Left hindlimb (tissue), 1 donor: ENCODE results near the gene RASA2.
A peak's percentile ranks its signal among the peaks of the same experiment; 100 is the strongest.
"Not testable (repeated sequence)": the region's sequence is repeated elsewhere in the genome, so short reads cannot be mapped to it uniquely, and the experiment has no call there.

Source experiments
- DNase-seq: peaks from one replicate; pipeline ENCODE4 v3.0.0-alpha.2; 2018

The RASA2 gene

DNA sequence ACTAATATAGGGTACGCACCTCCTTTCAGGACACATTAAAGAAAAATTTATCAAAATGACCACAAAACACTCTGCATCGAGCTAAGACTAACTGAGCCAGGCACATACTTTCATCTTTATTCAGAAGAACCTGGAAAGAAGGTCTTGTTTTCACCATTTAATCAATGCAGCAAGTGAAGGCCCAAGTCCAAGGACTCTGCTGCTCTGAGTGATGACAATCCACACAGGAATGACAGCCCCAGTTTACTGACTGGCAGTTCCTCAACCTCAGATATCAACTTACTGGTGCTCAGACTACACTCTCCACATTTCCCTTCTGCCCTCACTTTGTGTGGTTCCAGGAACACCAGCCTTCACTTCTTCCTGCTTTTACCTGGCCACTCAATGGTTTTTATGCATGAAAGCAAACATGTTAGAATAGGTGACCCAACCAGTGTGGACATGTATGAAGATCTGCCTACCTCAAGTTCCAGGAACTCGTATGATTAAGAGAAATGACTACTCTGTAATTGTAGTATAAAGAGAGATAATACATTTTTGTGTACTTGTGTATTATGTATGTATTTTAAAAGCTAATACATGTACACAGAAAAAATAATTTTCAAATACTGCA lies 29.1 kb upstream of the RASA2 start:
- no peak for DNase-seq

DNA sequence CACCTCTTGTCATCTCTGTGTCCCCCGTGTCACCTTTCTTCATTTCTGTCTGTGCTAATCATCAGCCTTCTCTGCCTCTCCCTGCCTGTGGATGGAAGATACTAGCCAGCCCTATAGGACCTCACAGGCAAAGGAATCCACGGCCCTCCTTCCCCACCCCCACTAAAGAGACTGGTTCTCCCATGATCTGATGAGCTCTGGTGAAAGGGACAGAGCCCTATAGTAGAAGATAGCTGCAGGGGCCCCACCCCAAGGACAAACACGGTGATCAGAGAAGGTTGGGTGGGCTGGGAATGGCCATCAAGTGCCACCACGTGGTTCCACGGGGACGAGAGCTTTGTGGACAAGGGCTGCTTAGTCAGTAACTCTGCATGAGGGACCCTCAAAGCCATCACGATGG lies 27.8 kb upstream of the RASA2 start:
- DNase-seq = no peak

DNA sequence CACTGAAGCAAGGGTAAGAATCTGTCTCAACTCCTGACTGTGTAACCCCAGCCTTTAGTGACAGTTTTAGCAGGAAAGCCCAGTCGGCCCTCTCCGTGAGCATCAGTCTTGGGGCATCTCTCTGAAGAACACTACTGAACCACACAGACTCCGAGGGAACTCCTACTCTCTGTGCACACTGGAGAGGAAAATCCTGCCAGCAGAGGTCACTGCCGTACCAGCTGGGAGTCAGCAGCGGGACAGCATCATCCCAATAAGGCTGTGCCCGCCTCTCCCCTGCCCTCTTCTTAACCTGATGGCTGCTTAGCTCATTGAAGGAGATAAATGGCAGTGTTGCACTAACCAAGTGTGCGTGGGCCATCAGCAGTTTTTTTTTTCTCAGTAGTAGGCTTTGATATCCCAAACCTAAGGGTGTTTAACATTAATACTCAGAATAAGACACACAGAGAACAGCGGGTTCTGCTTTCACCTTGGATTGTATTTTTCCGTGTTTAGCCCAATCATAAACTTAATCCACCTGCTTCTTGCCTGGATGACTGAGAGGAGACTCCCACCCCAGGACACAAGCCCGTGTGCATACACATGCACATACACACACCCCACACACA lies 26.6 kb upstream of the RASA2 start:
- peak; percentile 87 for DNase-seq

DNA sequence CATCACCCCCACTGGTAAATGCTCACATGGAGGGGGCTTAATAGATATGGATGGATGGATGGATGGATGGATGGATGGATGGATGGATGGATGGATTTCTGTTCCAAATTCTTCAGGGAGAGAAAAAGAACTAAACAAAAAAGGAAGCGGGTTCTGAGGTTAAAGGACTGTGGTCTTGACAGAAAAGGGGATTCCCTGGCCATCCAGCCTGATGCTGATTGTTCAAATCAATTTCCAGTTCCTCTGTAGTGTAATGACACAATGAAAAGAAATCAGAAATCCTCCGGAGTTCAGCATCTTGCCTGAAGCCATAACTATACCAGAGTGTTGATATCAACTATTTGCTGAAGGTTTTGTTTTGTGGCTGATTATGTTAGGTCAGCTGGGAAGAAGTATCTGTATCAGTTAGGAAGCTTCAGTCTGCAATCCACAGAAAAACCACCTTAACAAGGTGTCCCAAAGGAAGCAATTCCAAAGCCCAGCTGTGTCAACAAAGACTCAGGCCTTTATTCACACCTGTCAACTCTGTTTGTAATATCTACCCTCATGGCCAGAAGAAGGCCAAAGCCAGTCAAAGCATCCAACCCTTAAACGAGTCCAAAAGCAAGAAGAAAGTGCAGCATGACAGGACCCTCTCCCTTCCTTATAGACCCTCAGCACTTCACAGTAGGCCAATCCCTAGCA lies 24.5 kb upstream of the RASA2 start:
- no peak for DNase-seq

DNA sequence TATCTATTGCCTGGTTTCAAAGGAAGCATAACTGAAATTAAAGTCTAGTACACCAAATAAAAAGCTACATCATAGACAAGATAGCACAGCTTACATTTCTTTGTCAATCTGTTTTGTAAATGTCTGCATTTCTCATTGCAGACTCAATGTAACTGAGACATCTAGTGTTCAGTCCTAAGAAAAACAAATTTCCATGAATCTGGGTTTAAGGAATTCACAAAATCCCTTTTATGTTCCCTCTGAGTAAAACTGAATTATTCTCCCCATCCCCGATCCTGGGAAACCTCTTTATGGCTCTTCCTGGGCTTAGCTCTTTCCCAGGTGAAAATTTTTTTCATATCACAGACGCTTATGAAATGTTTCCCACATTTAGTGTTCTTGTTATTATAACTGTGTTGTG lies 21.6 kb upstream of the RASA2 start:
- no peak for DNase-seq

DNA sequence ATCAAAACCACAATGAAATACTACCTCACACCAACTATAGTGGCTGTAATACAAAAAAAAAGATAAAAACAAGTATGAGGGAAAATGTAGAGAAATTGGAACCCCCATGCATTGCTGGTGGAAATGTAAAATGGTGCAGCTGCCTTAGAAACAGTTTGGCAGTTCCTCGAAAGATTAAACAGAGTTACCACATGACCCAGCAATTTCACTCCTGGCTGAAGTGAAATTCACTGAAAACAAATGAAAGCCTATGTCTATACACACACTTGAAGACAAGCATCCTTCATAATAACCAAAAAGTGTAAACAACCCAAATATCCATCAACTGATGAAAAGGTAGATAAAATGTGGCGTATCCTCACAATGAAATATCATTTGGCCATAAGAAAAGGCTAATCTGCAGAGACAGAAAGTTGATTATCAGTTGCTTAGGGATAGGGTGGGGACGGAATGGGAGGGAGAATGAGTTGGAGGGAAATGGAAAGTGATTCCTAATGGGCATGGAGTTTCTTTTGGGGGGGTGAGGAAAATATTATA lies 20.1 kb upstream of the RASA2 start:
- no peak for DNase-seq

DNA sequence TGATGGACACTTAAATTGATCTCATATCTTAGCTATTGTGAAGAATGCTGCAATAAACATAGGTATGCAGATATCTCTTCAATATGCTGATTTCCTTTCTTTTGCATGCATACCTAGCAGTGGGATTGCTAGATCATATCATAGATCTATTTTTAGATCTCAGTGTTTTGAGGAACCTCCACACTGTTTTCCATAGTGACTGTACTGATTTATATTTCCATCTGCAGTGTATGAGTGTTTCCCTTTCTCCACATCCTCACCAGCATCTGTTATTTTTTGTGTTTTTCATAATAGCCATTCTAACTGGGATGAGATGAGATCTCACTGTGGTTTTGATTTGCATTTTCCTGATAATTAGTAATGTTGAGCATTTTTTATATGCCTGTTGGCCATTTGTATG lies 17.1 kb upstream of the RASA2 start:
- no peak for DNase-seq

DNA sequence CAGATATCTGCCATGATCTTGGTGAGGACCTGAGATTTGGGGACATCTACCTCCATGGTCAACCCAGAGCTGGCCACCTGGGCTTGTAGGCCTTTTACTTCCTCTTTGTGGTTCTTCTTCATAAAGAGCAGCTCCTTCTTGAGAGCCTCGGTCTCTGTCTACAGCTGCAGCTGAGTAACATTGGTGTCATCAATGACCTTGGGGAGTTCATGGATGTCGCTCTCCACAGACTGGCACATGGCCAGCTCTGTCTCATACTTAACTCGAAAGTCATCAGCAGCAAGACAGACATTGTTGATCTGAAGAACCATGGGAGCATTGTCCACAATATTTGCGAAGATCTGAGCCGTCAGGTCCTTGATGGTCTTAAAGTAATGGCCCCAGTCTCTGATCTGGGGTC lies 15.7 kb upstream of the RASA2 start:
- no peak for DNase-seq

DNA sequence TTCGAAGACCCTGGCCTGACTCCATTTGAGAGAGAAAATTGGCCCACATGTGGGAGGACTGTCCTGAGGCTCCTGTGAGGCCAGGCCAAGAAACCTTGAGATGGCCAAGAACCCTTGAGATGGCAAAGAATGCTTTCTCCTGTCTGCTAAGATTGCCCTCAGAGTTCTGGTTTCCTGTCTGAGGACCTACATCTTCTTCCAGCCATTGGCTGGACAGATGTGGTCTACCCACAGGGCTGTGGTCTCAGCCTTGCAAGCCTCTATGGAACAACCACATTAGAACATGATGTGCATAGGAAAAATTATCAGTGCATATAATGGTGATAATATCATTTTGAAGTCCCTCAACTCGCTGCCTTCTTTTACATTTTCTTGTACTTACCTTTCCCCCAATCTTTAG lies 10.8 kb upstream of the RASA2 start:
- DNase-seq = no peak

DNA sequence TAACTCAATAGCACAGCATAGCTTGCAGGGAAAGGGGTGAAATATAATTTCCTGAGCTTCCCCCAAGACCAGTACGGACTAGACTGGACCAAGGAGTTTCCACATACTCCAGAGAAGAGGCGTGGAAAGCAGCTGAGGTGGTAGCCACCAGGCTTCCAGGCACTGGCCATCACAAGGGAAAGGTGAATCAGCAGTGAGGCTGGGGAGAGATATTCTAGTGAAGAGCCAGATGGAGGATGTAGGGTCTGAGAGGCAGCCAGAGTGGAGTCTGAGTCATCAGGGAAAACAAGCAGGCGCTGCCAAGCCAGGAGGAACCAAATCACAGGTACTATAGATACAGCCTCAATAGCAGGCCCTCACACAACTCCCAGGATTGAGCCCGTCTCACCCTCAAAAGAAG lies 9.6 kb upstream of the RASA2 start:
- DNase-seq = no peak

DNA sequence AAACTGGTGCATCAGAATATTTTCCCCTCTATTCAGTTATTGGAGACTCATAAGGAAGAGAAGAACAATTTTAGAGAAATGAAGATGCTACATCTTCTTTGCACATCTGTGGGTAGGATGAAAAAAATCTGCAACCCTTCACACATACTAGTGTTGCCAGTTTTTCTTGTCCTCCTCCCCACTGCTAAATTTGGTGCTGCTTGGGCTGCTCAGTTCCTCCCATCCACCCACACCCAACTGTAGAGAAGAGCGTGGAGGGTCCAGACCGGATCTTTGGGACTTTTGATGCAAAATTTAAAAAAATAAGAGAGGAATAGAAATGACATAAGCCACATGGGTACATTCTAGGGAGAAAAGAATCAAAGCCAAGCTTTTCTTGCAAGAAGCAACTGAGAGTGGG lies 8.7 kb upstream of the RASA2 start:
- no peak for DNase-seq

DNA sequence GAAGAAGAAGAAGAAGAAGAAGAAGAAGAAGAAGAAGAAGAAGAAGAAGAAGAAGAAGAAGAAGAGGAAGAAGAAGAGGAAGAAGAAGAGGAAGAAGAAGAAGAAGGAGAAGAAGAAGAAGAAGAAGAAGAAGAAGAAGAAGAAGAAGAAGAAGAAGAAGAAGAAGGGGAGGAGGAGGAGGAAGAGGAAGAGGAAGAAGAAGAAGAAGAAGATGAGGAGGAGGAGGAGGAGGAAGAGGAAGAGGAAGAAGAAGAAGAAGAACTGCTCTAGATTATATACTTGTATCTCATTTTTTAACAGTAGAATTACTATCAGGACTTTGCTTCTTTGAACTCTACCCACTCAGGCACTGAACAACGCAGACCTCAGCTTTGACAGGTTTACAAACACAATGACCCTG lies 8.0 kb upstream of the RASA2 start:
- DNase-seq = not testable (repeated sequence)

DNA sequence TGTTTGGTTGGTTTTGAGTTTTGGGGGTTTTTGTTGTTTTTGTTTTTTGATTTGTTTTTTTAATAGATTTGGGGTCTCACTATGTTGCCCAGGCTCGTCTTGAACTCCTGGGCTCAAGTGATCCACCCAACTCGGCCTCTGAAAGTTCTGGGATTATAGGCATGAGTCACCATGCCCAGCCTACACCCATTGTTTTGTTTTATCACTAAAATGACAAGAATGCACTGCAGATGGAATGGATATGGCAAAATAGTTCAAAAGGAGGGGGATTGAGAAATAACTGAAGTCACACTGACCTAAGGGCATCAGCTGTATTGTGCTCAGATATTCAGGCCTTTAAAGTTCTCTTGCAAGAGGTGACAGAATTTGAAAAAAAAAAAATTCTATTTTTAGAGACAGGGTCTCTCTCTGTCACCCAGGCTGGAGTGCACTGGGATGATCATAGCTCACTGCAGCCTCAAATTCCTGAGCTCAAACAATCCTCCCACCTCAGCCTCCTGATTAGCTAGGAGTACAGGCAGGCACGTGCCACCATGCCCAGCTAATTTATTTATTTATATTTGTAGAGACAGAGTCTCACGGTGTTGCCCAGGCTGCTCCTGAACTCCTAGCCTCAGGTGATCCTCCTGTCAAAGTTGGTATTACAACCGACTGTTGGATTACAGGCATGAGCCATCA lies 4.4 kb upstream of the RASA2 start:
- DNase-seq = no peak

DNA sequence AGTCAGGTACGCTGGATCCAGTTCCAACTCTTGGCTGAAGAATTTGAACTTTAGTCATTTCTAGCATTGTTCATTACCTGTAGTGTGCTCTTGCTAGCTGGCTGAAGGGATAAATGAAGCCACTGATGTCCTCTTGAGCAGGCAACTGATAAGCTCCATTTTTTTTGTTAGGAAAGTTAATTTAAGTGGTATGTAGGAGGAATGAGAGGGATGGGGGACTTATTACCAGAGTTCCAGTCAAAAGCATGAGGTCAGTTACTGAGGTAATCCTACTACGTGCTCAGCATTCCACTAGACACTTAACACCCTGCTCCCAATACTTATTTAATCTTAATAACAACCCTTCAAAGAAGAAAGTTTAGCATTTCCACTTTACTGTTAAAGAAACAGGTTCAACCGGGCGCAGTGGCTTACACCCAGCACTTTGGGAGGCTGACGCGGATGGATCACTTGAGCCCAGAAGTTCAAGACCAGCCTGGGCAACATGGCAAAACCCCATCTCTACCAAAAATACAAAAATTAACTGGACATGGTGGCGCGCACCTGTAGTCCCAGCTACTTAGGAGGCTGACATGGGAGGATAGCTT lies 2.0 kb upstream of the RASA2 start:
- DNase-seq = no peak

DNA sequence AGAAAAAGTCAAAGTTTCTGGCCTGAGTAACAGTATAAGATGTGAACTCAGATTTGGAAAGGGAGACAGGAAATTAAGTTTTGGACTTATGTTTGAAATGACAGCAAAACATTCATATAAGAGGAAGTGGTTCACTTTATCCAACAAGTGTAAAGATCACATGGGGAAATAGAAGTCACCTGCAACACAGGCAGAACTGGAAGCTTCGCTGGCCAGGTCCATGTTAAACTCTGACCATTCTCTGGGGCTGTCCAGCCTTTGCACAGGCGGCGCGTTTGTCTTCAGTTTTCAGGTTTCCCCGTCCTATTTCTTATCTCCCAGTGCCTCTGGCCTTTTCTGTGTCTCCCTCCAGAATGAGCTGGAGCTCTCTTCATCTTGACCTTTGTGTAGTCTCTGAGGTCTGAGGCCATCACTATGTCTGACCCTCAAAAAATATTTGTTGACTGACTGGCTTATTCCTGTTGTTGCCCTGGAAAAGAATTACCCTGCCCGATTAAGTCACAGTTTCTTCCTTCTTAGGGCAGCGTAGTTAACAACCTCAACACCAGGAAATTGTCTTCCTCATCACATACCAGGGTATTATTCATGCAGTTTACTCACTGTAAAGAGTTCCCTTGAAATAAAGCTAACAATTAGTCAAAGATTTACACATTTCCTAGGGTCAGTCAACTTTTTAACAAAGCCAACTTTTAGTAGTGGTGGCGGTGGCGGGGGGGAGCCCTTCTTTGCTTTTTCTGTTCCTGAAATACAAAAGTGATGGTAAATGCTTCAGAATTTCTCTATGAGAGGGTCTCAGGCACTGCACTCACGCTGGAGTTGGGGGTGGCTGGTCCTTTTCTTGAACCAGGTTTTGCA lies 959 bp upstream of the RASA2 start:
- no peak for DNase-seq

DNA sequence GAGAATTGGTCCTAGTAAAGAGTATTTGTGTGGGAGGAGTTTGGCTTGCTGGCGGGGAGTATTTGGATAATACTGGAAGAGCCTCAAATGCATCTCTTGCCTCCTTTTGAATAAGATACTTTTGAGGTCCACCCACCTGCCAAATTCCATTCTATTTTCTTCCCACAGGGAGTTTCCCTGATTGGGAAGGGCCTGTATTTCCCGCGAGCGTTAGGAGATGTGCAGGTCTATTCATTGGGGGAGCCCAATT lies 406 bp upstream of the RASA2 start:
- no peak for DNase-seq

DNA sequence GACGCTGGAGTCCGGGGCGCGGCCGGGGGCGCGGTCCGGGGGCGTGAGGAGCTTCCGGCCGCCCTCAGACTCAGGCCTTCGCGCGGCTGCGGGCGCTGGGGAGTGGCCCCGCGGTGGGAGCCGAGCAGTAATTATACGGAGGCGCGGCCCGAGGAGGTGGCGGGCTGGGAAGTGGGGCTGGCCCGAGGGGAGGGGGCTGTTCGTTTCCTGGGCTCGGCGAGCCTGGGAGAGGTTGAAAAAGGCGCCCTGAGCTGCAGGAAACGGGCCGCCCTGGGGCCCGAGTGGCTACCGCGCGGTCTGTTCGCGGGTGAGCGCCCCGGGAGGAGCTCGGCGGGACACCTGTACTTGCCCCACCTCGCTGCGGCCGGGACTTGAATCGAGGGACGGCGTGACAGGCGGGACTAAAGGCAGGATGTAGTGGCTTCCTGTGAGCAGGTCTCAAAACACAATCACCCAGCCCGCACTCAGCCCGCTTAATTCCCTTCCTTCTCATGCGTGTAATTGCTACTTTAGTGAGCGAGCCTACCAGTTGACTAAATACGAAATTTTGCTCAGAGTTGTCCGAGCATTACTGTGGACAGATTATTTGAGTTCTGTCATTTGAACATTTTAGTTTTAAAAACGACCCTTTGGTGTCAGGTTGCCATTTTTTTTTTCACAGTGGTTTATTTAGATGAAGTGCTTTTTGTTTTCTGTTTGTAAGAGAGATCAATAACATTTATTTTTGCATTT lies 860 bp downstream of the RASA2 start:
- DNase-seq = peak; percentile 79

DNA sequence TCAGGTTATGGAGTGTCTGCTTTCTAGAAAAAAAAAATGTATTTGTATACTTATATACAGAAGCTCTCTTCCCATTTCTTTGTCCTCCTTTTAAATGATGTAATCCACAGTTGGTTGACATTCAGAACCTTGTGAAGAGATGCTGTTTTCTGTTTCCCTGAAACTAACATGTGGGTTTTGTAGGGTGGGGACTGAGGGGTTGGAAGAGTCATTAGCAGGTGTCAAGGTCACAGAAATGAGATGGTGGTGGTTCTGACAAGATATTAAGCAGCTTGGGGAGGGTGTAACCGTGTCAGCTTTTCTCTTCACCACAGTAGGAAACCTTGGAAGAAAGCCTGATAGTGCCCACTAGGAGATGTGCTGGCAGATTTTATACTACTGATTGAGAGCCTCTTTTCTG lies 2.4 kb downstream of the RASA2 start:
- no peak for DNase-seq

DNA sequence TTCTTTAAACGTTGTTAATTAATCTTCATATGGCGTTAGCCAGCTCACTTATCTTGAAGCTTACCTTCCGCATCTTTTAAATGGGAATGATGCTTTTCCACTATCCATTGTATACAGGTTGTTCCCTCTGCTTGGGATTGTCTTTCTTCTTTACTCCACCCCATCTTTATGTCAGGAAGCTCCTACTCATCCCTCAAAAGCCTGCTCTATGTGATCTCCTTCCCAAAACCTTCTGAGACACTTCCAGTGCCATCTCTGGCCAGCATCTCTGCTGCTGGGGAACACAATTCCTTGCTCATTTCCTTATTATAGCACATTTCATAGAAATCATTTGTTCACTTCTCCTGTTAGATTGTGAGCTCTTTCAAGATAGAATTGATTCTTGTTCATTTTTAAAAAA lies 4.3 kb downstream of the RASA2 start:
- no peak for DNase-seq

DNA sequence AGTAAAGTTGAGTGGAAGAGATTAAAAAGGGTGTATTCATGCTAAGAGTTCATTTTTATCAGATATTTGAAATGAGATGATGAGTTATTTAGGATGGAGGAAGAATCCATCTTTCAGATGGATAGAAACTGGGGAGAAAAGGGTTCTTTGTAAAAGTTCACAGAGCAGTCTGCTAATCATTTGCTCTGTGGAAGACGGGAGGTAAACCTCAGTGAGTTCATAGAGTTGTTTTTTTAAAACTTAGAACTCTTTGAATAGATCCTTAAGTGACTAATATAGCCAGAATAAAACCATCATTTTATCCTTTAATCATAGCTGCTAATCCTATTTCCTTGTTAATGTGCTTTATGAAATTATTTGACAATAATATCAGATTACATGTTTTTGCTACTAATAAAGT lies 5.1 kb downstream of the RASA2 start:
- DNase-seq = no peak

DNA sequence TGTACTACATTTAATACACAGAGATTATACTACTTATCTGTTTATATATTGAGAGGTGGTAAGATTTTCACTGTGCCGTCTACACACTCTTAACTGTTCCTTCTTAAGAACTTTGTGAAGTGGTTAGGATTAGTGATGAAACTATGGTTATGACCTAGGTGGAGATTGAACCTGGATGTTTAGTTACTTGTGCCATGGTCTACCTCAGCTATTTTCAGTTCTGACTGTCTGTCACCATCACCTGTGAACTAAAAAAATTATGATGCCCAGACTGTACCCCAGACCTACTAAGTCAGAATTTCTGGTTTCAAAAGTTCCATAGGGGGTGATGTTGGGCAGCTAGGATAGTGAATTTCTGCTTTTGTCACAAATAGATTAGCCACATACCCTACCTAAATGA lies 6.4 kb downstream of the RASA2 start:
- DNase-seq = no peak

DNA sequence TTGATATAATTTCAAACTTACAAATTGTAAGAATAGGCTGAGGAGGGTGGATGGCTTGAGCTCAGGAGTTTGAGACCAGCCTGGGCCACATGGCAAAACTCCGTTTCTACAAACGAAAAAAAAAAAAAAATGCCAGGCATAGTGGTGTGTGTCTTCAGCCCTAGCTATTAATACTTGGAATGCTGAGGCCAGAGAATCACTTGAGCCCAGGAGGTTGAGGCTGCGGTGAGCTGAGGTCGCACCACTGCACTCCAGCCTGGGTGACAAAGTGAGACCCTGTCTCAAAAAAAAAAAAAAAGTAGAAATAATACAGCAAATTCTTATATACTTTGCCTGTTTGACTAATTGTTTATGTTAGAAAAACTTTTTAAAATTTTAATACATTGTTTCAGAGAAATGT lies 10.8 kb downstream of the RASA2 start:
- DNase-seq = not testable (repeated sequence)
